RPMI8226 (cell line): ENCODE measurements around the gene LGR4.
"Not testable (repeated sequence)": the region's sequence is repeated elsewhere in the genome, so short reads cannot be mapped to it uniquely, and the experiment has no call there.

Source experiments
- DNase-seq: peaks from one replicate; pipeline ENCODE4 v3.0.0-alpha.2; 2015

The LGR4 gene

GRCh38 chr11:27331981-27332380 lies 140.6 kb downstream of the LGR4 start:
- no peak for DNase-seq

DNA sequence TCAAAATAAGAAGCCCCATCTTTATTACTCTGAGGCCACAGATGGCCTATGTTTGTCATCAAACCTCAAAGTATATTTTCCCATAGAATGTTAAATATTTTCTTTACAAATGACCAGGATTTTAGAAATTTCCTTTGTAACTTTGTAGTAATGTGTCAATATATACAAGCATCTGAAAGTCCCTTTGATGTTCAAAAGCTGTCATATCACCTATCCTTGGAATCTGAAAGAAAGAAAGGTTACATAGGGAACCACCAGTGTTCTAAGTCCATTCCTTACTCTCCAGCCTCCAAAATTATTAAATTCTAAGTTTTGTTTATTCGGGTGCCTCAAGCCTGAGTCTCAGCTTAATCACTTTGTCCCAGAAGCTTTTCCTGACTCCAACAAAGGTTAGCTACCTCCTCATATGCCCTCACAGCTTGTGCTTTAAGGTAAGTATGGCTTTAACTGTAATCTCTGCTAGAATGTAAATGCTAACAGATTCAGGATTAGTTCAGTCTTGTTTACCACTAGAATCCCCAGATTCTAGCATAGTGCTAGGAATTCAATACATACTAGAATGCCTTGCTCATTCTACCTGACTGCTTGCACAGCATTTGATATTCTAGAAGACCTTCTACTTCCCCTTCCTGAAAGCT lies 141.8 kb downstream of the LGR4 start:
- DNase-seq, result no peak

- DNase-seq, result no peak
Measured at GRCh38 chr11:27329867-27330632, 142.5 kb downstream of the LGR4 start.

GRCh38 chr11:27328614-27329013 lies 144.0 kb downstream of the LGR4 start:
- no peak for DNase-seq

GRCh38 chr11:27327064-27327463 lies 145.5 kb downstream of the LGR4 start:
- DNase-seq, result not testable (repeated sequence)

DNA sequence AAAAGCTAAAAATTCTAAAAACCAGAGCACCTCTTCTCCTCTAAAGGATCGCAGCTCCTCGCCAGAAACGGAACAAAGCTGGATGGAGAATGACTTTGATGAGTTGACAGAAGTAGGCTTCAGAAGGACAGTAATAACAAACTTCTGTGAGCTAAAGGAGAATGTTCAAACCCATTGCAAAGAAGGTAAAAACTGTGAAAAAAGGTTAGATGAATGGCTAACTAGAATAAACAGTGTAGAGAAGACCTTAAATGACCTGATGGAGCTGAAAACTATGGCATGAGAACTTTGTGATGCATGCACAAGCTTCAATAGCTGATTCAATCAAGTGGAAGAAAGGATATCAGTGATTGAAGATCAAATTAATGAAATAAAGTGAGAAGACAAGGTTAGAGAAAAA lies 150.4 kb downstream of the LGR4 start:
- not testable (repeated sequence) for DNase-seq

- DNase-seq, result not testable (repeated sequence)
Measured at GRCh38 chr11:27321340-27321739, 151.2 kb downstream of the LGR4 start.

DNA sequence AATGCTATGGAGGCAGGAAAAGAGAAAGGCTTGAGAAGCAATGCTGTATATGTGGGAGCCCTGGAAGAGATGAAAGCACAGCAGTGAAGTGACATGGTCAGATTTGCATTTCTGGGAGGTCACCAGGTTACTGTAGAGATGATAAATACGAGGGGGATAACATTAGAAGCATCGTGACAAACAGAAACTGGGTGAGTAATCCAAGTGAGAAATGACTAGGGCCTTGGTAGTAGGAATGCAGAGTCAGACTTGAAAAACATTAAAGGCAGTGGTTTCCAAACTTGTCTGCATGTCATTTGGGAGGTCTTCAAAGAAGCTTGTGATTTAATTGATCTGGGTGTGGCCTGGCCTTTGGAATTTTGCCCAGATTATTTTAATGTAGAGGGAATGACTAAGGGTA lies 153.5 kb downstream of the LGR4 start:
- no peak for DNase-seq

GRCh38 chr11:27317751-27318150 lies 154.8 kb downstream of the LGR4 start:
- no peak for DNase-seq
